ENCODE measurements around the gene KRT17.
"Not testable (repeated sequence)": the region's sequence is repeated elsewhere in the genome, so short reads cannot be mapped to it uniquely, and the experiment has no call there.

KRT17 gene

GRCh38 chr17:41633556-41634199 lies 9.3 kb upstream of the KRT17 start:
- DNase-seq = no peak

GRCh38 chr17:41632482-41633105 lies 8.2 kb upstream of the KRT17 start:
- no peak for DNase-seq

GRCh38 chr17:41631898-41632285 lies 7.5 kb upstream of the KRT17 start:
- DNase-seq = no peak

GRCh38 chr17:41631025-41631897 lies 6.9 kb upstream of the KRT17 start:
- DNase-seq = no peak

GRCh38 chr17:41629826-41630670 lies 5.7 kb upstream of the KRT17 start:
- no peak for DNase-seq

GRCh38 chr17:41629316-41629715 lies 4.9 kb upstream of the KRT17 start:
- DNase-seq = no peak

GRCh38 chr17:41628621-41629255 lies 4.4 kb upstream of the KRT17 start:
- not testable (repeated sequence) for DNase-seq

- not testable (repeated sequence) for DNase-seq
Observed at GRCh38 chr17:41628073-41628370, 3.6 kb upstream of the KRT17 start.

GRCh38 chr17:41627316-41628072 lies 3.1 kb upstream of the KRT17 start:
- no peak for DNase-seq

- not testable (repeated sequence) for DNase-seq
Observed at GRCh38 chr17:41626914-41627295, 2.5 kb upstream of the KRT17 start.

GRCh38 chr17:41626028-41626913 lies 1.9 kb upstream of the KRT17 start:
- DNase-seq = not testable (repeated sequence)

- no peak for DNase-seq
Observed at GRCh38 chr17:41625602-41626001, 1.2 kb upstream of the KRT17 start.

GRCh38 chr17:41623184-41623861 lies 1.1 kb downstream of the KRT17 start:
- DNase-seq = not testable (repeated sequence)

- DNase-seq = not testable (repeated sequence)
Observed at GRCh38 chr17:41622340-41623183, 1.8 kb downstream of the KRT17 start.

- DNase-seq = no peak
Observed at GRCh38 chr17:41621916-41622315, 2.5 kb downstream of the KRT17 start.

GRCh38 chr17:41621435-41621817 lies 2.9 kb downstream of the KRT17 start:
- not testable (repeated sequence) for DNase-seq

- DNase-seq = no peak
Observed at GRCh38 chr17:41620583-41621434, 3.6 kb downstream of the KRT17 start.
